Kidney epithelial cell (primary cell): ENCODE results near the gene TRAF5. TPM values are rescaled to one million over a fixed set of nuclear protein-coding genes. Genes with fewer than 3 reads are reported as not detected.
A peak's percentile ranks its signal among the peaks of the same experiment; 100 is the strongest.

Source experiments
- DNase-seq: peaks from one replicate; pipeline ENCODE4 v3.0.0-alpha.2; 2010; ENCODE audit warnings: low read depth
- H3K27me3 ChIP-seq: 2 replicates; pipeline ENCODE4 v1.6.0; 2011; ENCODE audit warnings: low read length; ENCODE audit not compliant: control insufficient read depth, insufficient read depth
- H3K36me3 ChIP-seq: 2 replicates; pipeline ENCODE4 v1.5.1; 2011; ENCODE audit warnings: low read length; ENCODE audit not compliant: control insufficient read depth, insufficient read depth
- H3K4me3 ChIP-seq: 2 replicates; pipeline ENCODE4 v1.5.1; 2011; ENCODE audit warnings: low read depth, mild to moderate bottlenecking, control low read depth, low read length
- total RNA-seq: library from RNA; depleted of rRNA; stranded (reverse); fragments of >200 nt; gene quantifications from 2 replicates; pipeline ENCODE4 v1.2.3, GENCODE V29; 2015
- TF ChIP-seq, protein P1 (sequence below): IDR thresholded peaks from 2 replicates; pipeline ENCODE4 v1.5.1; 2011; ENCODE audit warnings: mild to moderate bottlenecking, moderate library complexity, low read length, control low read depth, inconsistent platforms; ENCODE audit not compliant: insufficient read depth, poor library complexity, severe bottlenecking

TRAF5 gene
- total RNA-seq, 1 donor from 2014 or later: 23.0 TPM

DNA sequence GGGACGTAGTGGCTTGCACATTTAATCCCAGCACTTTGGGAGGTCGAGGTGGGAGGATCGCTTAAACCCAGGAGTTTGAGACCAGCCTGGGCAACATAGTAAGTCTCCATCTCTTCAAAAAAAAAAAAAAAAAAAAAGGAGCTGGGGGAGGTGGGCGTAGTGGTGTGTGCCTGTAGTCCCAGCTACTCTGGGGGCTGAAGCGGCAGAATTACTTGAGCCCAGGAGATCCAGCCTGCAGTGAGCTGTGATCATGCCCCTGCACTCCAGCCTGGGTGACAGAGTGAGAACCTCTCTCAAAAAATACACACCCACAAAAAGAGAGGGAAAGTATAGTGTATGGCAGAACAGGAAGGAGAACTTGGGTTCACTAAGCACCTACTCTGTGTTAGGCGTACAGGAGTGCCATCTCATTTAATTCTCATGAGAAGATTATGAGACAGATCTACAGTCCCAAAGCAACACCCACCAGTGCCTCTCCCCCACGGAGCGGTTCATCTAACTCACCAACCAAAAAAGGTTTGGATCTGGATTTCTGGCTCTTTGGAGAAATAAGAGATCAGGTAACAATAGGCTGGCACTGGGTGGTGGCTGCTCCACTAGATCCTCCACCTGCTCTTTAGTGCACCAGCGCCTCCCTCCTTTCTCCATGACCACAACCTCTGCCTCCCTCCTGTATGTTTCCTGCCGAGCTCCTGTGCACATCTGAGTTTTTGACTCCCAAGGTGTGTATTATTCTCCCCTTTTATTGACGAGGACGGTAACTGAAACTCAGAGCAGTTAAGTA is 1.4 kb upstream of the TRAF5 start:
- Histone ChIP-seq H3K4me3 (no peak overlapping the region), H3K27me3 (no peaks in the 10 kb centered on the region), H3K36me3 (no peaks in the 10 kb centered on the region)
- DNase-seq: no peak
- TF ChIP-seq, protein P1, sequence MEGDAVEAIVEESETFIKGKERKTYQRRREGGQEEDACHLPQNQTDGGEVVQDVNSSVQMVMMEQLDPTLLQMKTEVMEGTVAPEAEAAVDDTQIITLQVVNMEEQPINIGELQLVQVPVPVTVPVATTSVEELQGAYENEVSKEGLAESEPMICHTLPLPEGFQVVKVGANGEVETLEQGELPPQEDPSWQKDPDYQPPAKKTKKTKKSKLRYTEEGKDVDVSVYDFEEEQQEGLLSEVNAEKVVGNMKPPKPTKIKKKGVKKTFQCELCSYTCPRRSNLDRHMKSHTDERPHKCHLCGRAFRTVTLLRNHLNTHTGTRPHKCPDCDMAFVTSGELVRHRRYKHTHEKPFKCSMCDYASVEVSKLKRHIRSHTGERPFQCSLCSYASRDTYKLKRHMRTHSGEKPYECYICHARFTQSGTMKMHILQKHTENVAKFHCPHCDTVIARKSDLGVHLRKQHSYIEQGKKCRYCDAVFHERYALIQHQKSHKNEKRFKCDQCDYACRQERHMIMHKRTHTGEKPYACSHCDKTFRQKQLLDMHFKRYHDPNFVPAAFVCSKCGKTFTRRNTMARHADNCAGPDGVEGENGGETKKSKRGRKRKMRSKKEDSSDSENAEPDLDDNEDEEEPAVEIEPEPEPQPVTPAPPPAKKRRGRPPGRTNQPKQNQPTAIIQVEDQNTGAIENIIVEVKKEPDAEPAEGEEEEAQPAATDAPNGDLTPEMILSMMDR: no peak

DNA sequence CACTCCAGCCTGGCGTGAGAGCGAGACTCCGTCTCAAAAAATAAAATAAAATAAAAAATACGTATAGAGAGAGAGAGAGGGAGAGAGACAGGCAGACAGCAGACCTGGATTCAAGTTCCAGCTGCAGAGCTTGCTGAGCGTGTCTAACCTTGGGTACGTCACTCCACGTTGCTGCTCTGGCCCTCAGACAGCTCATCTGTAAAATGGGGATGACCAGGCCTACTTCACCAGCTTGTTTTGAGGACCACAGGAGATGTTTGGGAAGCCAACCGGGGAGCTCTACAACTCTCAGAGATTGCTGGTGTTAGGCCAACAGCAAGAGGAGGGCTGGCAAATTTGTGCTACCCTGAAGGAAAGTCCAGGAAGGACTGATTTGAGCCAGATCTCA is 499 bp upstream of the TRAF5 start:
- H3K4me3 ChIP-seq: peak overlapping the region; percentile 82
- DNase-seq: no peak

DNA sequence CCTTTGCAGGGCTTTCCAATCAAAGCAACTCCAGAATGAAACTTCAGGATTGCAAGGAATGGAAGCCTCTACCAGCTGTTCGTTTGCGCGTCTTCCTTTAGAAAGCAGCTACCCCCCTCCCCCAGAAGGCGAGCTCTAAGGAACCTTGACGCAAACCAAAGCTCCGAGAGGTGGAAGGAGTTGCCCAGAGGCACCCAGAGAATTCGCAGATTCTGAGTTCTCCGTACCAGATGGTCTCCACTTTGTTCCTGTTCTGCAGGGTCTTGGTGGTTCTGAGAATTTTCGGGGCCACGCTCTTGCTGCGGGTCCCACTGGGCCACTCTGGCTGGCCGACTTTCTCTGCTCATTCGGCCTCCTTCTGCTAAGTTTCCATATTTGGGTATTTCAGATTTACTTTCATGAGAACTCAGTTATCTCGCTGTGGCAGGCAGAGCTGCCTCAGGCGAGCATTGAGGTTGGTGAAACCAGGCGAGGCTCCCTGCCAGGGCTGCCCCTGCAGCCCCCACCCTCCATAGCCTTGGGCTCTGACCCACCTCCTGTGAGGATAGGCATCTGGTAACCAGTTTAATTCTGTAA is 801 bp downstream of the TRAF5 start:
- TF ChIP-seq, protein P1: no peak
- no peaks in the 10 kb centered on the region for H3K36me3 ChIP-seq
- peak overlapping the region; percentile 82 for H3K4me3 ChIP-seq
- no peaks in the 10 kb centered on the region for H3K27me3 ChIP-seq
- no peak for DNase-seq

More for the DNA sequence above, 499 bp upstream of the TRAF5 start:
- no peaks in the 10 kb centered on the region for H3K27me3 ChIP-seq
- H3K36me3 ChIP-seq: no peaks in the 10 kb centered on the region
- TF ChIP-seq, protein P1: no peak

DNA sequence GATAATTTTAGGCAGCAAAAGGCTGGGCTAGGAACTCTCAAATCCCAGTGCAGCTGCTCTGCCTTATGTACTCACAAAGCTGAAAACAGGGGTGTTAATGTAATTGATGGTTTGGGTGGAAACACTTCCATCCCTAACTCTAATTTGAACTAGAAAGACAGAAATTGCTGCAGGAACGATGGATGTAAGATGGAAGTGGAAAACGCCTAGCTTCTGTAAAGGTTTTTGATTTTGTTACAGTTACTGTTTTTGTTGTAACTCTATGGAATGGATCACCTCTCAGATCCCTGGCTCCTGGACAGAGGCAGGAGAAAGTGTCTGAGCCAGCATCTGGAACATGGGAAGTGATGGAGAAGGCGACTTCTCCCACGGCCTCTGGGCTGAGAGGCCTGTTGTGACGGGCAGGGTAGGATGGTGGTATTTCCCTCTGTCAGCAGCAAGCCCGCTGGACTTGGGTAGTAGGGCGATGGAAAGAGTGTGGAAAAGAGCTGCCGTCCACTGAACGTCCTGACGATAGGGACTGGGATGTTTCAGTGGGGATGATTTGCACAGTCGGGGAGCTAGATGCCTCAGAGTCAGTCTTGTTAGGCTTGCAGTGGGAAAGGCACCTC is 1.6 kb downstream of the TRAF5 start:
- no peak for DNase-seq
- no peak overlapping the region for H3K4me3 ChIP-seq
- TF ChIP-seq, protein P1: no peak
- H3K36me3 ChIP-seq: no peaks in the 10 kb centered on the region
- H3K27me3 ChIP-seq: no peaks in the 10 kb centered on the region

- no peak for DNase-seq
- H3K4me3 ChIP-seq: no peak overlapping the region
- H3K36me3 ChIP-seq: no peaks in the 10 kb centered on the region
- no peaks in the 10 kb centered on the region for H3K27me3 ChIP-seq
- TF ChIP-seq, protein P1: no peak
Measured at GRCh38 chr1:211328866-211329475, 2.3 kb downstream of the TRAF5 start.
